NCI-H510A (cell line): Measurements from ENCODE around the gene FBXO34.

Experiments
- DNase-seq: peaks from one replicate; lab custom pipeline; 2025; lab: John Stamatoyannopoulos, UW

Gene FBXO34

DNA sequence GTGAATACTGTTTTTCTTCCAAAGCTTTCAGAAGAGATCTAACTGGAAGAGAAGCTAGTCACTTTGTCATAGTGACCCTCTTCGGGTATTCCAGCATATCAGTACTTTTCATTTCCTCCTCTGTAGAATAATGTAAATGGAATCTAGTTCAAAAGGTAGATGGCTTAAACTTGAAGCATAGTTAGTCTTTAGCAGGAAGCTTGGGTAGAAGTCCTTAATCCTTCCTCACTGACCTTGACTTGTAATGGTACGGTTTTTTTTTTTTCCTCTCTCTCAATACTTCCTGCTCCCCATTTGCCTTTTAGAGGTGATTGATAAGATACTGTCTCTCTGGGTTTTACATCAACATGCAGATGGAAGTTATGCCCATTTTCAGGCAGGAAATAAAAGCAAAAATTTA, 1.7 kb downstream of the FBXO34 start:
- no peak for DNase-seq

DNA sequence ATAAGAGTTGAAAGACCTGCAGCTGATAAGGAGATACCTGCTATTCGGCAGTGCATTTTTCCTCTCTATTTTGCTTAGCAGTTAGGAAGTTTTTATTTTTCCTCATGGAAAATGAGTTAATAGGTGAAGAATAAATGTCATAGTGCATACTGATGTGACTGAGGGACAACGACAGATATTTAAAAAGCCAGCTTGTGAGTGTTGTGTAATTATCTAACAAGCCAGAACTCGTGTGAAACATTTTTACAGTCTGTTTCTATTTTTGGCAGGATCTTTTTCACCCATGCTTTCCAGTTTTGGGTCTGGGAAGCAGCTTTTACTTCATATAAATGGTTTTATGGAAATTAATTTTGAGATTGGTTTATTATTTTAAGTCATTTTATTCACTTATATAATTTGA, 2.9 kb downstream of the FBXO34 start:
- no peak for DNase-seq

DNA sequence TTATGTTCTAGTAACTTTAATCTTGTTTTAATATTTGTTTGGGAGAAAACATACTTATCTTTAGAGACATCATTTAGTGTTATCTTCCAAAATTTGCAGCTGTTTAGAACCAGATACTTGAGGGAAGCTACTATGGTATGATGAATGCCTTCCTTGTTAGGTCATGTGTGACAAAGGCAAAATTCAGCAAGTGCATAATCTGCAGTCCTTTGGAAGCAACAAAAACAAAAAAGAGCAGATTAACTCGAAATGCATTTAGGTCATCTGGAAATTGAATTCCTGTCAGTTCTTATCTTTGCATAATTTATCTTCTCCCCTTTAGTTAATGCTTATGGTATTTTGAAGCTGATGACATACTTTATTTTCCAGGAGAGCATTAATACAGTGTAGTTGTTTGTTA, 3.5 kb downstream of the FBXO34 start:
- DNase-seq = no peak

DNA sequence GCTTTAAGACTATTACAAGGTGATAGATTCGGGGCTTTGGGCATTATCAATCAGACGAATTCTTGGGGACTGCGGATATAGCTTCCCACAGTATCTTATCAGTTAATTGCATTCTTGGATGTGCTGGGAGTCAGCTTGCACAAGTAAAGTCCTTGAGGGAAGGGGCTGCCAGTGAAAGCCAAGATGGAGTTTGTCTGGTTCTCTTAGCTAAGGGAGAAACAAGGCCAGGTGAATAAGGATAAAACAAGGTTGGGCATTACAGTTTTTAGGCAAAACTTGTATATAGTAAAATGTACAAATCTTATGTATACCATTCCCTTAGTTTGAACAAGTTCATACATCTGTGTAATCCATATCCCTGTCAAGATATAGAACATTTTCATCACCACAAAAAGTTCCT, 5.5 kb downstream of the FBXO34 start:
- no peak for DNase-seq

DNA sequence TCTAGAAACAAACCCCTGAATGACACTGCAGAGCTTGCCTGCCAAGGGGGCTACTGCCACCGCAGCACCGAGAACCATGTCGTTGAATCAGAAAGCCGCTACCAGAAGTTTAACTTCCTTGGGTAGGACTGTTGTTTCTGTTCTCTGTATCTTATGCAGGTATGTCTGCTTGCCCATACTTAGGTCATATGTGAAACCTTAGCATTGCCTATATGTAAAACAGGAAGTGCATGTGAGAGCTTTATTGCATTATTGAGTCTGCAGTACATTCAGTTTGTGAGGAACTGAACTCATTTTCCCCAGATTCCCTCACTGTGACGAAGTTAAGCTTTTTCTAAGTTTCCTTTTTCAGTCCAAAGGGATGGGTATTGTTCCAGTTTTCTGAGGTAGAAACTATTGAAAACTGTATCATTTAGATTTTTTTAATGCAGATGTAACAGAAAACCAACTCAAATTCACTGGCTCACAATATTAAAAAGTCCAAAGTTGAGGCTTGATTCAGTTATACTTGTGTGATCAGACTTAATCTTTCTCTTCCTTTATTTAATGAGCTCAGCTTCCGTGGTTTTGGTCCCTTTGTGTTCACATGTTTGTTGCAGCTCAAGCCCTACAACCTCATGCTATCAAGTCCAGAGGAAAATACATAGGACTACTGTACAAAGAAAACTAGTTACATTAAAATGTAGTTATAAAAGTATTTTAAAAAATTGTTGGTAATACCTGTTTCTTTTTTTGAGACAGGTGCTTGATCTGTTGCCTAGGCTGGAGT, 6.9 kb downstream of the FBXO34 start:
- DNase-seq = no peak

DNA sequence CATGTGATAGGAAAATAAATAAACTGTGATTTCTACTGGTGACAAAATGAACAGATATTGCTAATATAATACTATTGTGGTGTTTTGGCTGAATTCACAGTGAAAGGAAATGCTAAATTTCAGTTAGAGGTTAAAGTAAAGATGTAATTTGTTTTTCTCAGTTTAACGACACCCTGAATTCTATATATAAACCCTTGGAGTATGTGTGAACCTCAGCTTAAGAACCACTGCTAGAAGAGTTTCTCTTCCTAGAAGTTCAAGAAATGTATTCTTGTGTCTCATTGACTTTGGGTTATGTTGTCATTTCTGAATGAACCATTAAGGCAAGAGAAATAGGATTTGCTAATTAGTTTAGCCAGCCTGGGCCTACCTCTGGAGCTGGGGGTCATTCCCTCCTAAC, 8.2 kb downstream of the FBXO34 start:
- DNase-seq = no peak

DNA sequence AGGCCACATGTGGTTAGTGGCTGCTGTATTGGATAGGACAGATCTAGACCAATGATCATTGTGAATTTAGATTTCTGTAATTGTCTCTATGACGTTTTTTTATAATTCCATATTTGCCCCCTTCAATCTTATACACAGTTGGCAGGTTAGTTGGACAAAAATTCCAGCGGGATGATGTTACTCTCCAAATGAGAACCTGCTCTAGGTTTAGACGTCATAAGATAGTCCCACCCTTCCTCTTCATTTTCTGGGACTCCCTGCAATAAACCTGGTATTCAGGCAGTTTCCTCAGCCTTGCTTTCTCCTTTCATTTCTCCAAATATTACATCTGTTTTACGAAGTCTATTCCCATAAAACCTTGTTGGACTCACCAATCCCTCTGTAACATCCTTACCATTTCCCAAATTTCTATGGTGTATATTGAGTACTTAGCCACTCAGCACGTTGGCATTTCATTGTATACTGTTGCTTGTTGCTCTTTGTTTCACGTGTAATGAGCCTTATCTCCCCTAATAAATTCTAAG, 10.2 kb downstream of the FBXO34 start:
- no peak for DNase-seq

DNA sequence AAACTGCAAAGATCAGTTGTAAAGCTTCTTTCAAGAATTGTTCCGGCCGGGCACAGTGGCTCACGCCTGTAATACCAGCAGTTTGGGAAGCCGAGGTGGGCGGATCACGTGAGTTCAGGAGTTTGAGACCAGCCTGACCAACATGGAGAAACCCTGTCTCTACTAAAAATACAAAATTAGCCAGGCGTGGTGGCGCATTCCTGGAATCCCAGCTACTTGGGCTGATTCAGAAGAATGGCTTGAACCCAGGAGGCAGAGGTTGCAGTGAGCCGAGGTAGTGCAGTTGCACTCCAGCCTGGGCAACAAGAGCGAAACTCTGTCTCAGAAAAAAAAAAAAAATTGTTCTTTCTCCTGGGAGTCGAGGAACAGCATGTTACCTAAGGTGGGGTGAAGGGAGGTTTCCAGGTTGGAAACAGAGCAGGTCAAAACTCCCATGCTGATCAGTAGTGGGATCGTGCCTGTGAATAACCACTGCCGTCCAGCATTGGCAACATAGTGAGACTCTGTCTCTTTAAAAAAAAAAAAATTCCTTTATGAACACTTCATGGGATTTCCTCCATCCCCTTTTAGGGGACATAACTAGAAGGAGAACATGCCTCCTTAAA, 13.9 kb downstream of the FBXO34 start:
- DNase-seq = no peak

DNA sequence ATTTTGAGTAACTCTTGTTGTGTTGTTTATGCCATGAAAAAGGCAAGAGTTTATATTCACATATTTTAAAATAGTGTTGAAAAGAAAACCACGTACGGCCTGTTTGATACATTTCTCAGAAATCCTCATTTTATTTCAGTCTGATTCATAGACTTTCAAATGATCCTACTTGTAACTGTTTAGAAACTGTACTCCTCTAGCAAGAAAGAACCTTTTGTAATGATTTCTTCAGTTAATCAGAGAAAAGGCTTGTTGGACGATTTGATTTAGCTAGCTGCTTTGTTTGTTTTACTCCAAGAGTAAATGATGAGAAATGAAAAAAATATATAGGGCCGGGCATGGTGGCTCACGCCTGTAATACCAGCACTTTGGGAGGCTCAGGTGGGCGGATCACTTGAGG, 17.2 kb downstream of the FBXO34 start:
- no peak for DNase-seq

DNA sequence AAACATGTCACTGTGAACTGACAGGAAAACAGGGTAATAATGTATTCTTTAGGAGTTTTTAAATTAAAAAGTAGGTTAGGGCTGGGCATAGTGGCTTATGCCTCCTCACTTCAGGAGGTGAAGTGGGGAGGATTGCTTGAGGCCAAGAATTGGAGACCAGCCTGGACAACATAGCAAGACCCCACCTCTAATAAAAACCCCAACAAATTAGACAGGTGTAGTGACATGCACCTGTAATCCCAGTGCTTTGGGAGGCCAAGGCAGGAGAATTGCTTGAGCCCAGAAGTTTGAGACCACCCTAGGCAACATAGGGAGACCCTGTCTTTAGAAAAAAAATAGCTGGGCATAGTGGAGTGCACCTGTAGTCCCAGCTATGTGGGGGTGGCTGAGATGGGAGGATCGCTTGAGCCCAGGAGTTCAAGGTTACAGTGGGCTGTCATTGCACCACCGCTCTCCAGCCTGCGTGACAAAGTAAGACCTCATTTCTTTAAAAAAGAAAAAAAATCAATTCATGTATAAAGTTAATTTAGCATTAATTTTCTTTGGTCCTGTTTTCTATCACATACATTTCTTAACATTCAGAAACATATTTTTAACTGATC, 20.4 kb downstream of the FBXO34 start:
- no peak for DNase-seq

DNA sequence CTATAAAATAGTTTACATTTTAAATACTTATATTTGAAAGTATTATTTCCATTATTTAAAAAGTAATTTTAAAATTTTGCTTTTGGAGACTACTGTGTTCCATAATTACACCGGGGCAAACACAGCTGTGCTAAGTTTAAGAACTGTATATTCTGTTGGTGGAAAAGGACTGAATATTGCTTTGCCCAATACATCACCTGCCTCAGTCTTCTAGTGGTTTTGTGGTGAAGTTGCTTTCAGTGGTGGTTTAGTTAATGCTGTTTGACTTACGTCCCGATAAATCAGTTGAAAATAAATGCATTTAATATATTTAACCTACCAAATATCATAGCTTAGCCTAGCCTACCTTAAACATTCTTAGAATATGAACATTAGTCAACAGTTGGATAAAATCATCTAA, 23.4 kb downstream of the FBXO34 start:
- DNase-seq = no peak

DNA sequence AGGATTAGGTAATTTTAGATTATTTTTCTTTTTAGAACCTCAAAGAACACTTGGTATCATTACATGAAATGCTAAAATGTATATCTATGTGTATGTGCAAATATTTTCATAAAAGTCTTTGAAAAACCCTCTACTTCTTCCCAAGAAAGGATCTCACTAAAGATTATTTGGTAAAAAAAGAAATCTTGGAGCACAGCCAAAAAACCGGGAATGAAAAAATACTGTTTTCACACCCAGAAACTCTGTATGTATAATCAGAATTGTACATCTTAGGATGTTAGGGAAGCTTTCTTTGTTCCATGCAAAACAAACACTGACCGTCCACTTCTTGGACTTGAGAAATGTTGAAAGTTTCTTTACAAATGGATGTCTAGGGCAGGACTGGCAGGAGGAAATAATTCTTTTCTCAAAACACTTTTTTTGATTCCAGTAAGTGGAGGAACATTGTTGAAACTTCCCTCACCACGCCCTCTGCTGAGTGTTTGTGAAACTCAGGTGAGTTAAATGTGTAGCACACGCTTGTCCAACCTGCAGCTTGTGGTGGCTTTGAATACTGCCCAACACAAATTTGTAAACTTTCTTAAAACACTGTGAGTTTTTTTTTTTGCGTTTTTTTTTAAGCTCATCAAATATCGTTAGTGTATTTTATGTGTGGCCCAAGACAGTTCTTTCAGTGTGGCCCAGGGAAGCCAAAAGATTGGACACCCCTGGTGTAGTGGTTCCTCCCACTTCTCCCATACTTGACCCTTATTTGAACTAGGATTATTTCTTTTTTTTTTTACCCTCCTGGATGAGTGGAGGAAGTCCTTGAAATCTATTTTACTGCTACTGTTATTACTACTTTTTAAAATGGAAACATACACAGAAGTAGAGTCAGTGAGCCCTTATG, 26.6 kb downstream of the FBXO34 start:
- peak; percentile 36 for DNase-seq

DNA sequence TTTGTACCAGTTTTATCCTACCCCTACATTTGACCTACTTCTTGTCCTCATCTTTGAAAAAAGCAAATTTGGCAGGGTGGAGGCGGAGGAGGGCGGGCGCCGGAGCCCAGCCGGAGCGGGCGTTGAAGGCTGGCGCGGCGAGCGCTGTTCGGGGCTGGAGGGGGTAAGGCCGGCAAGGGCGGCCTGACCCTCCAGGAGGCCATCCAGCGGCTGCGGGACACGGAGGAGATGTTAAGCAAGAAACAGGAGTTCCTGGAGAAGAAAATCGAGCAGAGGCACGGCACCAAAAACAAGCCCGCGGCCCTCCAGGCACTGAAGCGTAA, 27.2 kb downstream of the FBXO34 start:
- peak; percentile 26 for DNase-seq

DNA sequence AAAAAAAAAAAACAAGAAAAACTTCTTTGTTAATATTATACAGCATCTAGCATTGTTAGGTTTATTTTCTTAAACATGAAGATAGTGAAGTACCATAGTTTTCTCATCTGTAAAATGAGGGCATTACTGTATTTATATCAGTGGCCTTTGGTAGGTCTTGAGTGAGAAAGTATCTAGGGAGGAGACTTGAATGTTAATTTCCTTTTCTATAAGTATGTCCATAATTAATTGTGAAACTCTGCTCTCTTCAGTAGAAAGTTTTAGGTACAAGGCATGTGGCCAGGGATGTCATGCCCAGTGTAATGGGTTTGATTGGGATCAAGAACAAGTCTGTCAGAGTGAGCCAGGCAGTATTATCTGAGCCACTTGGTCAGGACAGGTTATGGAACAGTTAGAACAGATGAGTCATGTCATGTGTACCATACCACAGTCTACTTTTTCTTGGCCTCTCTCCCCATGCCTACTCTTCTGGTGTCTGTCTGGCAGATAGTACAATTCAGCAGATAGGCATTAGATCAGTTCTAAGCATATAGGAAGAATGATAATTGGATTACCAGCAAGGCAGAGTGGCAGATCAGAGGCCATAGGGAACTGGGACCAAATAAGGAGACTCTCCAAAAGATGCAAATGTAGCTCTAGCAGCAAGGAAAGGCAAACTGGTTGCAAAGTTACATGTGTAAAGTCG, 30.4 kb downstream of the FBXO34 start:
- no peak for DNase-seq

DNA sequence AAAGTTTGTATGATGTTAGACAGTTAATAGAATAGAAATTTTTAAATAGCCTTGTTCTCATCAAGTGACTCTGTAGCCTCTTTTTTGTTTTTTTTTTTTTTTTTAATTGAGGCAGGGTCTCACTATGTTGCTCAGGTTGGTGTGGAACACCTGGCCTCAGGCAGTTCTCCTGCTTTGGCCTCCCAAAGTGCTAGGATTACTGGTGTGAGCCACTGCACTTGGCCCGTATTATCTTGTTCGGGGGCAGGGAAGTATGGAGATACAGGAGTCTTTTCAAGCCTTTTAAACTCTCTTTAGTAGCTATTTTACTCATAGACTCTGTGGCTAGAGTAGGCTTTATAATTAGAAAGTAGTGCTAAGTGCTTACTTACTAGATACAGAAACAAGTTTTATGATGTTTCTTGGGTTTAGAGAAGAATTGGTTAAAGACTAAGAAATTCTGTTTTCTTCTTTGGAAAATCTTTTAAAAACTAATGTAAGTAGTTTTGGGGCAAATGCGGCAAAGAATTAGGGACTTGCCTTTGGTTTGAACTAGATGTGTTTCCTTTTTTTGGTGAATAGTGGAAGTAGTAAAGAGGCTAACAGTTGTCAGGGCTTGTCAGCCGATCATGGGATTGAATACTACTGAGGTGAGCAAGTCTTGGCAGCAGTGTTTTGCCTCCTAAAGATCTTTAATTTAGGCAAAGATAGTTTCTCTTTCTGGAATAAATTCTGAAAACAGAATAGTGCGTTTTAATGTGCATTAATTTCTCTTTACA, 31.3 kb downstream of the FBXO34 start:
- no peak for DNase-seq

DNA sequence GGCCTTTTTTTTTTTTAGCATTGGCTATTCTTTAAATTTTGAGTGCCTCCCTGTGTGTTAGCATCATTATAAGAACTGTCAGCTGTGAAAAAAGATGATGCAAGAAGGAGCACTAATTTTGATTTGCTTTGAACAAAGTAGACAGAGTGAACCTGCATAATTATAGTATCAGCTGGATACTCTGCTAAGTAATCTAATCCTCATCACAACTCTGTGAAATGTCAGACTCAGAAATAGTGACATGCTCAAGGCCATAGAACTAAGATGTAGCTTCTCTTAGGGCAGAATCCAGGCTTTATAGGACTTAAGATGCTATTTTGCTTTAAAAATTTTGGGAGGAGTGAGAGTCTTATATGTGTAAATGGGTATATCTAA, 31.9 kb downstream of the FBXO34 start:
- DNase-seq = no peak

DNA sequence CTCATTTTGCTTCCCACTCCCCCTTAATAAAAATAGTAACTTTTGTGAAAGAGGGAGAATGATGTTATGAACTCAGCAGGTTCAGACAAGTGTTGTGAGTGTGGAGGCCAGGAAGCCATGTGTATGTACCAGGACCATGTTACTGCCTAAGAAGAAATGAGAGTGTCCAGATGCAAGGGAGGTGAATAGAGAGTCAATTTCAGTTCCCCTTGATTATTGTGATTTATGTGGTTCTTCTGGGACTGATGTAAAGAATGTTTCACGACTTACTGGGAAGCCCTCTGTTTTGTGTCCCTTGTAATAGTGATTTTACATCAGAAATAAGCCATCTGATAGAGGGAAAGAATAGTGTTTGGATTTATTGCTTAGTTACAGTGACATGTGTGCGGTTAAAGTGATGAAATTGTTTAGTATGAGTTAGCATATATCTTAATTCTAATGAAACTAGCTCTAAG, 32.5 kb downstream of the FBXO34 start:
- no peak for DNase-seq

DNA sequence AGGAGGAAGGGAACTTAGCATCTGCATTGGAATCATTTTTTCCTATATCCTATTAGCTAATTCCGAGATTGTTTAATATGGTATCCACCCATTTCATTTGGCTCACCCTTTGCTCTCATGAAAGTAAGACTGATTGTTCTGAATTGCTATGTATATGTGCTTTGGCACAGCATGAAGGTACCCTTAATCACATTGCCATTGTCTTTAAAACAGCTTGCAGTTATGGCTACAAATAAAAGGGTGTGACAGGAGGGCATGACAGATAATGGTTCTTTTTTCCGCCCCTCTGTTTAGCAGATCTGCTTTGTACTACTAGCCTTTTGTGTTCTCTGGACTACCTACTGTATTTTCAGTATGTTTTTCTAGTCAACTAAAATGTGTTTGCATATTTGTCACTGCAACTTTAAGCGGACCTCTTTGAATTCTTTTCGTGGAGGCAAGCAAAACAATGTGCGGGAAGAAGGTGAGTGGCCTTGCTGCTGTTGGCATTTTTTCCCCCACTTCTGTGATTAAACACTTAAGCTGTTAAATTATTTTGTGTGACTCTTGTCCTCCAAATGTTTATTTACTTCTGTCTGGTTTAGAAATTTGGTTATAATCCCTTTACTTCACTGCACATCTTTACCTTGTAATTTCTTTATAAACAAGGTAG, 35.8 kb downstream of the FBXO34 start:
- no peak for DNase-seq

DNA sequence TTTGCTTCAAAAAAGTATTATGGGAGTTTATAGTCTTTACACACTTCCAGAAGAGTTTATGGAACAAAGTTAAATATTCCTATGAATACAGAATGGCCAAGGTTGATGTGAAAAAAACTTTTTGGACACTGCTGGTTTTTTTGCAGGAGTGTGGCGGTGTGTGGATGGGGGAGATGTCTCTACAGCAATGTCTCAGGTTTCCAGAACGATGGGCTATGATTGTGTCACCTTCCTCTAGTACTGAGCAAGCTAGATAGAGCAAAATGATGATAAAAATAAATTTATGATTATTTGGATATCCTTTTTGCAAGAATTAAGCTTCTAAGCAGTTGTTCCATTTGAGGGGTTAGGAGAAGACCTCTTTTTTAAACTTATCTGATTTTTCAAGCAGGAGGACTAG, 37.9 kb downstream of the FBXO34 start:
- DNase-seq = no peak

DNA sequence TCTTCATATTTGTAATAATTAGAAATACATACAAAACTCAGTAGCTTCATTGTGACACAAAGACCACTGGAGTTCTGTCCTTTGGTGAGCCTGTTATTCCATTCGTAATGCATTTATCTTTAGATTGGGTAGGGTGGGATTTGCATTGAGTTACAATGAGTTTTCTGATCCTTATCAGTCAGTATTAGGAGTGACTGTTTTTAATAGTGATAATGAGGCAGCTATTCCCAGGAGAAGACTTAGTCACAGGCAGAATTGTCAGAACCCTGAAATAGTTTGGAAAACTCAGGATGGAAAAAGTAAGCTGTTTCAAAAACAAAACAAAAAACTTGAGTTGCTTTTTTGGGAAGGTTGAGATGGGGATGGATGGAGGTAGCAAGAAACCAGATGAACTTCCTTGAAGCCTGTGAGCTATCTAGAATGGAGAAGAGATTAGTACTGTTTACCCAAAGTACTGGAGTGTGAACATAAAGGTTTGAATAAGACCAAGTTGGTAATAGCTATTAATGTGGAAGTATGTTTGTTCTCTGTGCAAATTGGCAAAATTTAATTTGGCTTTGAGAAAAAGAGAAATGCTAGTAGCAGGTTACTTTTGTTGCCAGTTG, 38.6 kb downstream of the FBXO34 start:
- no peak for DNase-seq
